SH-SY5Y (cell line): ENCODE measurements around the gene GRM2.

Experiments
- GATA2 ChIP-seq: IDR thresholded peaks from 2 replicates; pipeline ENCODE4 v1.6.1; 2011; ENCODE audit warnings: mild to moderate bottlenecking, low read depth, low read length
- GATA3 ChIP-seq: IDR thresholded peaks from 2 replicates; pipeline ENCODE4 v1.6.1; 2011; ENCODE audit warnings: low read depth, mild to moderate bottlenecking, low read length, moderate library complexity

GRCh38 chr3:51677358-51677757 lies 29.5 kb upstream of the GRM2 start:
- TF ChIP-seq GATA2: no peak
- no peak for TF ChIP-seq GATA3
